ENCODE results near the gene STEAP3. TPM values are rescaled to one million over a fixed set of nuclear protein-coding genes. Genes with fewer than 3 reads are reported as not detected.

STEAP3 gene
- total and polyA plus RNA-seq, 2 donors (not counting 1 experiment from before 2014, with no cell fraction given) = 1.1 to 1.6 TPM

DNA sequence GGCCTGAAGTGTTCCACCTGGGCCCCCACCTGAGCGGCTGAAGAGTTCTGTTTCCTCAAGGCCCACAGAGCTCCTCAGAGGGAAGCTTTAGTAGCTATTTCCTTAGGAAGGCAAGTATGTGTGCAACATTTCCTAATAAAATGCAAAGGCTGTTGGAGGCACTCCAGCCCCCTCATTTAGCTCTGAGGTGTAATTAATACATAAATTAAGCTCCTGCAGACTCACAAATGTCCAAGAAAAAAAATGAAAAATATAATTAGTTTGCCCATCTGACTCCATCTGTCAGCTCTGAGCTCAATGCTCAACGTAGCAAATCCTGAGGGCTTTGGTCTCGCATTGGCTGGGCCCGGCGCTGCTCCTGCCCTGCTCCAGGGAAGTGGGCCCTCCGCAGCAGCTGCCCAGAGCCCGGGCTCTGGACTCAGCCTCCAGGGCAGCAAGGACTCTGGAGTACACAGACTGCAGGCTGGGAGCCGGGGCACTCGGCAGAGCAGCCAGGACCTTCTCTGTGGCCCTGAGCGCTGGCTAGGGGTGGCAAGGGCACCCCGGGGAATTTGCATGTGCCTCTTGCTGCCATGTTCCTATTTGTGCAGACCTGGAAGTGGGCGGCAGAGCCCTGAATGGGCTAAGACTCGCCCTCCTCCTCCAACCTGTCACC lies 41.7 kb upstream of the STEAP3 start:
- intact Hi-C loops (cut with micrococcal nuclease) = no loop called here
- Histone ChIP-seq H3K4me3 (ENCODE audit: control extremely low read depth in 1 of 5, extremely low read depth in 1 of 5, insufficient read depth in 1 of 5, low read depth in 2 of 5, low read length in 4 of 5) (no peak overlapping the region), H3K4me2 (replicated peaks; ENCODE audit: low read depth, low read length, poor library complexity, severe bottlenecking) (no peak overlapping the region), H4K20me1 (ENCODE audit: control insufficient read depth, insufficient read depth, low read length, poor library complexity, severe bottlenecking) (no peaks in the 10 kb centered on the region), H3K9me3 (ENCODE audit: control extremely low read depth in 1 of 3, control insufficient read depth in 2 of 3, insufficient read depth in 1 of 3, low read length in 2 of 3) (no peaks in the 10 kb centered on the region), H3K79me2 (ENCODE audit: control insufficient read depth, insufficient read depth, low read length) (no peaks in the 10 kb centered on the region), H3K27ac (ENCODE audit: low read length in 2 of 2) (no peak overlapping the region), H3K36me3 (replicated peaks in 1 of 2; ENCODE audit: control extremely low read depth in 1 of 2, control insufficient read depth in 1 of 2, extremely low read depth in 1 of 2, insufficient read depth in 2 of 2, low read length in 1 of 2) (no peaks in the 10 kb centered on the region), H3K27me3 (replicated peaks in 1 of 4; ENCODE audit: control extremely low read depth in 1 of 4, control insufficient read depth in 3 of 4, insufficient read depth in 4 of 4, low read length in 3 of 4) (no peaks in the 10 kb centered on the region), H2AFZ (ENCODE audit: insufficient read depth, low read depth, low read length, poor library complexity, severe bottlenecking) (no peak overlapping the region), H3K4me1 (ENCODE audit: control insufficient read depth in 2 of 2, insufficient read depth in 2 of 2, low read length in 2 of 2) (no peaks in the 10 kb centered on the region), H3K9ac (ENCODE audit: low read length) (no peak overlapping the region)
- ChIA-PET CTCF (interaction anchor here (1.3 kb wide), 1 partner anchor 9 kb away, joined by 3 read pairs; no protein-coding TSS in a partner anchor), POLR2A (no interaction called here)
- H3K4me3 Mint-ChIP-seq = no peak overlapping the region
- TF ChIP-seq EZH2 (IDR thresholded peaks at IDR 0.05; ENCODE audit: borderline replicate concordance, insufficient read depth, low read depth, low read length, poor library complexity, severe bottlenecking) (no peak), CTCF (IDR thresholded peaks at IDR 0.05) (no peak)
- H3K27ac Mint-ChIP-seq = no peak overlapping the region
- H3K4me1 Mint-ChIP-seq = no peaks in the 10 kb centered on the region
- ATAC-seq (ENCODE audit: low read depth) (no peak), DNase-seq (no peak)
- H3K9me3 Mint-ChIP-seq (ENCODE audit: insufficient read depth) = no peaks in the 10 kb centered on the region
- peaks cover 11% of the 10 kb centered on the region for H3K27me3 Mint-ChIP-seq
- WGBS (ENCODE audit: insufficient coverage) = 92% methylated on average over 10 of the region's 13 CpGs

GRCh38 chr2:119184512-119184911 lies 39.1 kb upstream of the STEAP3 start:
- Mint-ChIP-seq H3K4me1 (no peaks in the 10 kb centered on the region), H3K9me3 (ENCODE audit: insufficient read depth) (no peaks in the 10 kb centered on the region), H3K4me3 (no peak overlapping the region), H3K27me3 (peaks cover 15% of the 10 kb centered on the region), H3K27ac (no peak overlapping the region)
- DNase-seq (no peak), ATAC-seq (ENCODE audit: low read depth) (no peak)
- no peaks in the 10 kb centered on the region for H3K36me3 ChIP-seq (replicated peaks in 1 of 2; ENCODE audit: control extremely low read depth in 1 of 2, control insufficient read depth in 1 of 2, extremely low read depth in 1 of 2, insufficient read depth in 2 of 2, low read length in 1 of 2)
- no peaks in the 10 kb centered on the region for H3K9me3 ChIP-seq (ENCODE audit: control extremely low read depth in 1 of 3, control insufficient read depth in 2 of 3, insufficient read depth in 1 of 3, low read length in 2 of 3)
- CTCF ChIA-PET = no interaction called here
- no peak overlapping the region for H3K4me2 ChIP-seq (replicated peaks; ENCODE audit: low read depth, low read length, poor library complexity, severe bottlenecking)
- 86% methylated on average over 1 of the region's 7 CpGs for WGBS (ENCODE audit: insufficient coverage)
- no peaks in the 10 kb centered on the region for H3K79me2 ChIP-seq (ENCODE audit: control insufficient read depth, insufficient read depth, low read length)
- no peak overlapping the region for H3K9ac ChIP-seq (ENCODE audit: low read length)
- POLR2A ChIA-PET = no interaction called here
- TF ChIP-seq CTCF (IDR thresholded peaks at IDR 0.05) = no peak
- intact Hi-C loops (cut with micrococcal nuclease) = no loop called here
- H3K27ac ChIP-seq (ENCODE audit: low read length in 2 of 2) = no peak overlapping the region
- H3K27me3 ChIP-seq (replicated peaks in 1 of 4; ENCODE audit: control extremely low read depth in 1 of 4, control insufficient read depth in 3 of 4, insufficient read depth in 4 of 4, low read length in 3 of 4) = no peaks in the 10 kb centered on the region
- H3K4me3 ChIP-seq (ENCODE audit: control extremely low read depth in 1 of 5, extremely low read depth in 1 of 5, insufficient read depth in 1 of 5, low read depth in 2 of 5, low read length in 4 of 5) = no peak overlapping the region
- no peaks in the 10 kb centered on the region for H4K20me1 ChIP-seq (ENCODE audit: control insufficient read depth, insufficient read depth, low read length, poor library complexity, severe bottlenecking)
- no peak overlapping the region for H2AFZ ChIP-seq (ENCODE audit: insufficient read depth, low read depth, low read length, poor library complexity, severe bottlenecking)
- H3K4me1 ChIP-seq (ENCODE audit: control insufficient read depth in 2 of 2, insufficient read depth in 2 of 2, low read length in 2 of 2) = no peaks in the 10 kb centered on the region

Measured in B cell (primary cell).